EL (cell line): ENCODE data around the gene SKAP1.
A peak's percentile ranks its signal among the peaks of the same experiment; 100 is the strongest.
"Not testable (repeated sequence)": the region's sequence is repeated elsewhere in the genome, so short reads cannot be mapped to it uniquely, and the experiment has no call there.

ENCODE experiments used
- DNase-seq: peaks from one replicate; pipeline ENCODE4 v3.0.0-alpha.2; 2016

Gene SKAP1

DNA sequence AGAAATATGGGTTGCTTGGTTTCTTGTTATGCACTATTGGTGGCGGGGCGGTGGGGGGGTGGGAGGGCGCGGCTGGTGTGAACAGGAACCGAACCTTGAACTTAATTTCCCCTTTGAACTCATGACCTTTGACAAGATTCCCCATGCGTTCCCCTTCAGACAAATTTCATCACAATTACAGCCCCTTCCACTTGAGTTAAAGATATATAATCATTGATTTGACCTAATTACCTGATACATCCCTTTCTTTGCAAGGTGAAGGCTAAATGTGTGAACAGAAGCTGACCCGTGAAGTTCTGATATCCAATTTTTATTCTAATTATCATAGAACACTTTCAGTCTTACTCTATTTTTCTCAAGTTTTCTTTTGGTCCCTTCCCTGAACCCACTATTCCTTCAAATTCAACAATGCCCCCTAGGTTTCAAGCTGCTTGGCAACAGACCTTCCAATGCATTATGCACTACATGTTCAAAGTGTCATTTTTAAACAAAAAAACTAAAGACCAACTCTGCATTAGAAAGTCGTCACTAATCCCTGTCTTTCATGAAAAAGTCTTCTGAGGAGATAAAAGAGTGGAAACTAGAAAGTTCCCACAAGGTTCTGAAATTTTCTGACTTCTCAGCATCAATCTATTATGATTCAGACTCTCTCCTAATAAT is 116.8 kb downstream of the SKAP1 start:
- DNase-seq: no peak

DNA sequence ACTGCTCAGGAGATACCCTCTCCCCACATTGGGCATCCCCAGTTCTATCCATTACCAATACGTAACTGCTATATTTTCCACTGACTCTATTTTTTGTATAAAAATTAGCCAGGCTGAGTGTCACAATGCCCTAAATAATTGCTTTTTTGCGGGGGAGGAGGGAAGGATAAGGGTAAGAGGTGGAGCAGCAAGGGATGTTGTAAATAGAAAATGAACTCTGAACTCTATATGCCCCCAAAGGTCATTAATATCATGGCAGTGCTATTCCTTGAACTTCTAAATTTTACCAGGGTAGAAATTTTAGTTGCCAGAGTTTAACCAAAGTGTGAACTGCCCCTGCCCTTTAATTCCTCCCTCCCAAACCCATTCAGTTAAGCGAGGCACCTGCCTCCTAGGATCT is 118.7 kb downstream of the SKAP1 start:
- no peak for DNase-seq

DNA sequence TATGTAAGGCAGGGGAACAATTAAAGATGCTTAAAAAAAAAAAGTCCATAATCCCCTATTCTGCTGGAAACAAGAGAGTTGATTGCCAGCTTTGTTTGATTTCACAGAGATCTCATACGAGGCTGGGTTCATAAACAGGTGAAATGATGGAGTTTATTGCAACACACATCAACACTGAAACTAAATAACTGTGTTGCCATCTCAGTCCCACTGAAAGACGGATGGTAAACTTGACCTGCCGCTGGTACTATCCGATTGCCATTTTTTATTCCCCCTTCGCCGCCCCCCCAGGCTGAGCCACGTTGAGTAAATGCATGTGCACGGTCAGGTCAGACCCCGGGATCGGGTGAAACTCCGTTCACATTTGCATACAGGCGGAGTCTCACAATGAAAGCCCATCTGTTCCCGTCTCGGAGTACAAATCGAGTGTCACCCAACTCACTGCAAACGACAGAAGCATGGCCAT is 119.2 kb downstream of the SKAP1 start:
- DNase-seq: no peak

DNA sequence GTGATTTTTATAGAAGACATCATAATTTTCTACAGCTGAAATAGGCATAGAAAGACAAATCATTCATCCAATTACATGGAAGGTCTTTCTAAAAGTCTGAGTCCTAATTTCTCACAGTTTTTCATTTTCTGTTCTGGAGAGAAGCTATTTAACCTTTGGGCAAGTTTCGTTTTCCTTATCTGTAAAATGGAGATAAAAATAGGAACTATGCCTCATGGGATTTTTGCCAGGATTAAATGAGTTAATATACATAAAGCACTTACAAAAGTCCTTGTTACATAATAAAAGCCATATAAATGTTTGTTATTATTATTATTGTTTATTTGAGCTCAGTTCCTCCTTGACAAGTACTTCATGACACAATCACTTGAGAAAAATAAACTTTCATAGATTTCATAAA is 121.4 kb downstream of the SKAP1 start:
- DNase-seq: no peak

DNA sequence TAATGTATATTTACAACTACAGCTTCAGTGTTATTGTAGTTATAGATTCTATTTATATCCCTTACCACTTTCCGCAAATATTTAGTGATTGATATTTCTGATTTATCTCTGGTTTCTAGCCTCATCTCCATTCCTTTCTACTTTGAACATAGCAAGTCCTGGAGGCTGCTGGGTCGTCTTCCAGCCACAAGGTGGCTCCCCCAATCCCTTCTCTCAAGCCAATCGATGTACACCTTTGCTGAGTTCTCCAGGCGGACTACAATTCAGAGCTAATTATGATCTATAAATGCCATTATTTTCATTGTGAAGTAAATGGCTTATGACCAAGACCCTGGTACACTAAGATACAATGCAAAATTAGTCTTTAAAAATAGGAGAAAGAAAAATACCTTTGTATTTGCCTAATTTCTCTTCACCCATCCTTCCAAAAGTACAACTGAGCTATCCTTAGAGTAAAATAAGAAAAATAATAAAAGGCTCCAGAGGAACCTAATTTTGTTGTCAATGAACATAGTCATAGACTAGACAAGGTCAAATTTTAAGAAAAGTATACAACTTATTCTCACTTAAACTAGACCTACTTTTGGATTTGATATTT is 122.1 kb downstream of the SKAP1 start:
- peak; percentile 63 for DNase-seq

DNA sequence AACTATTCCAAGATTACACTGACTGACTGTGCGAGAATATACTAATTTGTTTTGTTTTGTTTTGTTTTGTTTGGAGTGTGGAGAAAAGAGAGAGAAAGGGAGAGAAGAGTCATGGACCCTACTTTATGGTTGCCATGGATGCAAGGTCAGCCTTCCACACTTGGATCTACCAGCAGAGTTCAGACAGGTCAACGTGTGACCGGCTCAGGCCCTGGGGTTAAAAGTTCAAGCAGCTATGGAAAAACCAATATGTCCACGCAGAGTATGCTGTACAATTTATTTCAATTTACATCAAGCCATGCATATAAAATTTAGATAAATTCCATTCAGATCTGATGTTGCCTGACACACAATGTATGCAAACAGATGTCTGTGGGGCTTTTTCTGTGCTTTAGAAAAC is 122.8 kb downstream of the SKAP1 start:
- no peak for DNase-seq

DNA sequence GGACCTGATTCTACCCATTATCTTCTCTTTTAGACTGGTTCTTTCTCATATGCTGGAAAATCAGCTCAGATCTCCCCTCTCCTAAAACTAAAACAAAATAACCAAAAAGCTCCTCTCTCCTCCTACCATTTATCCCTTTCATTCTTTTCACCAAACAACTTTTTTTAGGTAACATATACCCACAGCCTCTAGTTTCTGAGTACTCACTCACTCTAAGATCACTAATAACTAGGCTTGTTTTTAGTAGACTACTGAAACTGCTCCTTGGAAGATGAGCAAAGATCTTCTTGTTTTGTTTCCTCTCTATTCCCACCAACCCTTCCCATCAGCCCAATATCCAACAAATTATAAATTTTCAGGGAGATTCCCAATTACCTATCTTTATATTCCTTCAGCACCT is 129.0 kb downstream of the SKAP1 start:
- no peak for DNase-seq

DNA sequence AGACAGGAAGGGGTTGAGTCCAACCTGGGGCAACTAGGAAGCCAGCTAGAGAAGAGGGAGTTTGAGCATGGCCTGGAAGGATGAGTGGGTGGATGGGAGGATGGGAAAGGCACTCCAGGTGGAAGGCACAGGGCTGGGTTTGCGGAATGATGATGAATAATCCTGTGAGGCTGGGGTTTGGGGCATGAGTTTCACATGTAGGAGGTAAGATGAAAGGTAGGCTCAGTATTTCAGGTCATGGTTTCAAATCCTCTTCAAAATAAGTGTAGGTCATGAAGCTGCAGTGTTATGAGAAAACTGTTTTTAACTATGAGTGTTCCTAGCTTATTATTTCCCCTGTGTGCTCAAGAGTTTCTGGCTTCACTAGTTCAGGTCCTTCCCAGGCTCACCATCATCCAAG is 130.3 kb downstream of the SKAP1 start:
- DNase-seq: no peak

DNA sequence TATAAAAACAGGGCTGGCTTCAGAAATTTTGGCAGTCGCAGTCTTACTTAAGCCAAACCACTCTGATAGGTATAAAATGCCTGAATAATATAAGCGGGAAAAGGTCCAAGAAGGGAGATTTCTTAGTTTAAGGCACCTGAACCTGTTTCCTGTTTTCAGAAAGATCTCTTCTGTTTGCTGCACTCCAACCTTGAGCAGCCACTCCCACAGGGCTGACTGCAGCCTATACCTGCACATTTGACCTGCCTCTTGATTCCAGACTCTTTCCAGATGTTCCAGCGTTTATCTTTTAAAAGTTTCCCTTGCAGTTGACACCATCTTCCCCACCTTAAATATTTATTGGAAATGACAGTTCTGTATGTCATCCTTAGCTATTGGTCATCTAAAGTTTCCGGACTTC is 132.2 kb downstream of the SKAP1 start:
- no peak for DNase-seq

DNA sequence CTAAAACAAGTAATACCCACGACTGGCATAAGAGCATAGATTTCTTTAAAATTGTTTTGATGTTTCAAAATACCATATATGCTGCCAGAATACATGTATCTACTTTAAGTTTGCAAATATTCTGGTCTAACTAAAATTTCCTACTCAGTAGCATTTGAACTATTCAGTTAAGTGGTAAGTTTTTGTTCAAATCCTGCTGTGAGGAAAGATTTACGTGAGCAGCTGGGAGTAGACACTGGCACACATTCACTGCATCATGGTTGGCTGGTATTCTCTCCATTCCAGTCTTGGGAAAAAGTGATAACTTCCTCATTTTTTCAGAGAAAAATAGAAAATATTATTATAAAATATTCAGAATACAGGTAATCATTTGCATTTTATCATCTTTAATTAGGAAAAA is 133.6 kb downstream of the SKAP1 start:
- DNase-seq: no peak

DNA sequence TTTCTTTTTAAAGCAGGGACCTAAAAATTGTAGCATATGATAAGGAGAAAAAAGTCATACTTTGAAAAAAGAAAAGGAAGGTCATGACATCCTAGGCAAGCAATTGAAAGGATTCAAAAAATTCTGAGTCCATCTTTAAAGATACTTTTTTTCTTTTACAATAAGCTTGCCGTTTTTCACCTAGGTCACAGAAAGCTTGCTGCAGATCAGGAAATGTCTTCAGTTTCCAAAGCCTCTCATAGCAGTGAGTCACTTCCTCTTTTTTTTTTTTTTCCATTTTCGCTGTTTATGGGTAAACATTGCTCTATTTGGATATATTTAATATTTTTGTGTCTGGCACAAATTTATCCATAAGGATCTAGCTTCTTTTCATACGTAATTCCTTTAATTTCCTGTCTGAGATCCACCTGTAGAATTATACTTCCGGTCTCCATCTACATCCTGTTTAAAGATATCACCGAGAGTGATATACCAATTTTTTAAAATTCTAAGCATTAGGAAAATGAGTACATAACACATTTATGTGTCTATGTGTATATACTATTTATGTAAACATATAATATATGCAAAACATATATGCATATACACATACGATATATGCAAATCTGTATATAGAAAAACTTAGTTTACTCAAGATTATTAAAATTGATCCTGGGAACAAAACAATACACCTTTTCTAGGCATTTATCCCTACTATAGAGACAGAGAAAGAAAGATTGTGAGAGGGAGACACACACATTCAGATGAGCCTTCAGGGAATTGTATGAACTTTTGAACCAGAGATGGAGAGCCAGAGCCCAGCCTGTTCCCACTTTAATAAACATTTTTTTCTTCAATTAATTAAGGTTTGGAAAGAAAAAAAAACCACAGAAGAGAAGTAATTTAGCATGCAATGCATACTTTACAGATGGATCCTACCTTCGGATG is 134.4 kb downstream of the SKAP1 start:
- peak; percentile 18 for DNase-seq

DNA sequence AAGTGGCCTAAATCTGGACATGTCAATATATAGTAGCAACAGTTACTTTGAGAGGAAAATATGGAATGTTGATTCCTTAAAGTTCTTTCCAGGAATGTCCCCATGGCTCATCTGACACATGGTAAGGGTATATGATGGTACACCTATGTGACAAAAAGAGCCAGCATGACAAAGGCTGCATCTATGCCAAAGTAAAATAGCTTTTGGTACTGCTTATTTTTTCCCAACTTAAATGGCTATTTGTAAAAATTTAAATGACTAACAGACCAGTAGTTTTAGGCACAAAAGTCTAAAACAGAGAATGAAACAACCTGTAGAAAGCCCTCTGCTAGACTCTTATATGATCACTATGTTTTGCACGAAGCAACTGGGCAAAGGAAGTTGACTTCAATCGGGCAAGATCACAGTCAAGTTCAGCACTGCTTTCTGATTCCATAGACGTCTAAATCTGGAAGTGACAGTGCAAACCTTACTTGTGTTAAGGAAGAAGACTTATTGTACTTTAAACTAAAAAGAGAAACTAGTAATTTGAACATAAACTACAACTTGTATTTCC is 135.1 kb downstream of the SKAP1 start:
- no peak for DNase-seq

DNA sequence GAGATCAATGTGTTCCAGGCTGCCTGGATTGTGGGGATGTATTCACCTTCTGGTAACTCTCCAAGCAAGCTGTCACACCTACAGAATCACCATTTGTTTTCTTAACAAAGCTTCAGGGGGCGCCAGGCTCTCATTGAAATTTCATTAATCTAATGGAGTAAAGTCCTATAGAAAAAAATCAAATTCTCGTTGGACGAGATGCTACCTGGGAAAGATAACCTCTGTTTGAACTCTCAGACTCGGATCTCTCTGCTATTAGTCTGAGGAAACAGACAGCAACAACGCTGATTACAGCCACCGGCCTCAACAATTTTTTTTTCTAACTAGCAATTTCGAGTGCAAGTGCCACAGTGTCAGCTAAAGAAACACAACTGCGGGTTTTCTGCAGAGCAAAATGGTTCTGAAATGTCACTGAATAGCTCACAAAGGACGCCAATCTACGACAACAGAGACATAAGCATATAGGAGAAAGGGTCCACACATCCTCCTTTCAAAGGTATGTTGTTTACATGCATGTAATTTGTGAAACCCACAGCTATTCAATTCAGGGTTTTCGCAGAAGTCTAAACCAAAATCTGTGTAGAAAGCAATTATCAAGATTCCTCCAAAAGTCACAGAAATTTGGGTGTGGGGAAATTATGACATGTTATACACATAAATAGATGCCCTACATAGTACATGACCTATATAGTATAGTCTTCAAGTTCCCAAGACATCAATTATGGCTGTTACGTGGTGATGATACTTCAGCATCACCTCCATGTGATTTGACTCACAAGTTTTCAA is 135.8 kb downstream of the SKAP1 start:
- no peak for DNase-seq

DNA sequence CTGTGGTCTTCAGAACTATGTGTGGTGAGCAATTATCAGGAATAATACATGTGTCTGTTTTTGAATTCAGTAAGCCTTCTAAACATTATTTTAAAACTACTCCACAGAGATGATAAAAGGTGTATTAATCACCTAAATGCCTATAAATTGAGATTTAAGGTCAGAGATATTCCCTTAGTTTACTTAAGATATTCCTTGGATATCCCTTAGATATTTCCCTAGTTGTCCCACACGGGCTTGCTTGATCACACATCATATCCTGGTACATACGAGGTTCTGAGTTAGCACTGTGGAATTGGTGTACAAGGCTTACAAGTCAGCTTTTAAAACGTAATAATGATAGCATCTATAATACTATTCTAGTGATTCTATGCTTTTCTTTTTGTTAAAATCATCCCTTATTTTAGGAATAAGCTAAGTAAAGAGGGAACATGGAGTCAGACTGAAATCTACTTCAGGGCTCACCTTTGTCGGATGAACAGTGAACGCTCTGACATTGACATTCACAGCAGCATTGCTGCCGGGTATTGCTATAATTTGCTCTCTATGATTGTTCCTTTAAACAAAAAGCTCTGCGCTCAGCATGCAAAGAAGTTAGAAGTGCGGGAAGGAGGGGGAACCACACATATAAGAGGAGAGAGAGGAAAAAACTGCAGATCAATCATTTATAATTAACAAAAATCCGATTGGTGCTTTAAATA is 136.5 kb downstream of the SKAP1 start:
- DNase-seq: no peak

DNA sequence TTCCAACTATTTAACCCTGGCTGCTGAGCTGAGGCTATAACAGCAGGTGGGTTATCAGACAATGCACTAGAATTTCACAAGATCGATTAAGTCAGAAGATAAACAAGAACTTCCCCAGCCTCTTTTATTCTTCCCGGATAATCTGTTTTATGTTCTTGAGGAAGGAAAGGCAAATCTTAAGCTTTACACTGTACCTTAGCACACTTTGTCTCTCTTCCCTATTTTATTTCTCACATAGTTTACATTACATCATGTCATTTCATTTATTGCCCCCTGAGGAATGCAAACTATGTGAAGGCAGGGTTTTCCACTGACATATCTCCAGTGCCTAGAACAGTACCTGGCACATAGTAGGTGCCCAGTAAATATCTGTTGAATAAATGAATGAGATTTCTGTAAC is 139.6 kb downstream of the SKAP1 start:
- no peak for DNase-seq

DNA sequence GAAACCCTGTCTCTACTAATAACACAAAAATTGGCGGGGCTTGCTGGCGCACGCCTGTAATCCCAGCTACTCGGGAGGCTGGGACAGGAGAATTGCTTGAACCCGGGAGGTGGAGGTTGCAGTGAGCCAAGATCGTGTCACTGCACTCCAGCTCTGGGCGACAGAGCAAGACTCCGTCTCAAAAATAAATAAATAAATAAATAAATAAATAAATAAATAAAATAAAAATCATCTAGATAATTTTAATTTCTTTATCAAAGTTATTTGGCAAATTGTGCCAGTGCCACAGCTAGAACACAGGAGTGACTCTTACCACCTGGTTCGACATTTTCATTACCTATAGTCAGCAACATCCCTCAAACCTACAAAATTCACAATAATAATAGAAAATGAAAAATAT is 143.1 kb downstream of the SKAP1 start:
- DNase-seq: not testable (repeated sequence)

DNA sequence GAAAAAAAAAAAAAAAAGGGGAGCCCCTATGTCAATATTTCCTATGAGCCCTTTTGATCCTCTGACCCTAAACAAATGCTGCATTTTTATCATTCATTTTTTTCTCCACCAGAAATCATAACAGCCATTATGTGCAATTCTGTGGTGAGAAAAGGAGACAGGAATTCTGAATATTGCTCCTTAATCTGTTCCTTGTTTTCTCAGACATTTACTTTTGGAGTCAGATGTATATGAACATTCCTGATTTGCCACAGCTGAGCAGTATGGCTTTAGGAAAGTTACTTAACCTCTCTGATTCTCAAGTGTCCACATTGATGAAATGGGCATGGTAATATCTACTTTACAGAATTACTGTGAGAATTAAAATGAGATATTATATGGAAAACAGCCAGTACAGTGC is 144.4 kb downstream of the SKAP1 start:
- DNase-seq: no peak

DNA sequence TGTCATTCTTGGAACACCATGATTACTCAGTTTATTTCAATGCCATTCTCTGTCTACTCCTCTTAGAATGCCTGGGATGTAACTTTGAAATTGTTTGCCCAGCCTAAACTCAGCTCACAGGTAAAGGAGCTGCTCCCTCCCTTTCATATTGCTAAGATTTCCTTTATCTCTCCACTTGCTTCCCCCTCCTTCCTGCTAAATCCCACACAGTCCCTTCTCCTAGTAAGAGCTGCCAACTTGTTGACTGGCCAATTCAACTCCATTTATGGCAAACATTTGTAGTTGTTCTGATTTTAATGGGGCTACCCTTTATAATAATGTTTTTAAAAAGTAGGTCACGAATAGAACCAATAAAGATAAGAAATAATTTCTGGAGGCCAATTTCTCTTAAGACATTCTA is 146.1 kb downstream of the SKAP1 start:
- no peak for DNase-seq

DNA sequence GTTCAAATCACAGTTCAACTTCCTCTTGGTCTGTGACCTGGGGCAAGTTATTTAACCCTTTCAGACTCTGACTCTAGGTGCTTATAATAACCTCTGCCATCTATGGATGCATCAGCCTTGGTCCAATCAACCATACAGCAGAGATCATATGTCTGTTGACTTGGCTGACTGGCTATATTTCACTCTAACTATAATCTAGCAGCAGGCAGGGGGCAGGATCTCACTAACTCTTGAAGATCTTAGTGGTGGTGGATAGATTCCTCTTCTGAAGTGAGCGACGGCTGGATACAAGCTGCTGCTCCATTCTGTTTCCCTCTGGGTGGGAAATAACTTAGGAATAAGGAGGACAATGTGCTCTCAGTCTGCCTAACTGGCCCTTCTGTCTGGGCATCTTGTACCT is 146.6 kb downstream of the SKAP1 start:
- no peak for DNase-seq

DNA sequence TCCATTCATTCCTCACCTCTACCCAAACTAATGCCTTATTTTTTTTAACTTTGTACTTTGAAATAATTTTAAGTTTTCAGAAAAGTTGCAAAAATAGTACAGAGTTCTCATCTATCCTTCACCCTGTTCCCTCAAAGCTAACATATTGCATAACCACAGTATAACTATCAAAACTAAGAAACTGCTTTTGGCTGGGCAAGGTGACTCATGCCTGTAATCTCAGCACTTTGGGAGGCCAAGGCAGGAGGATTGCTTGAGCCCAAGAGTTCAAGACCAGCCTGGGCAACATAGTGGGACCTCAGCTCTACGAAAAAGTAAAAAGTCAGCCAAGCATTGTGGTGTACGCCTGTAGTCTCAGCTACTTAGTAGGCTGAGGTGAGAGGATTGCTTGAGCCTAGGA is 147.7 kb downstream of the SKAP1 start:
- no peak for DNase-seq

DNA sequence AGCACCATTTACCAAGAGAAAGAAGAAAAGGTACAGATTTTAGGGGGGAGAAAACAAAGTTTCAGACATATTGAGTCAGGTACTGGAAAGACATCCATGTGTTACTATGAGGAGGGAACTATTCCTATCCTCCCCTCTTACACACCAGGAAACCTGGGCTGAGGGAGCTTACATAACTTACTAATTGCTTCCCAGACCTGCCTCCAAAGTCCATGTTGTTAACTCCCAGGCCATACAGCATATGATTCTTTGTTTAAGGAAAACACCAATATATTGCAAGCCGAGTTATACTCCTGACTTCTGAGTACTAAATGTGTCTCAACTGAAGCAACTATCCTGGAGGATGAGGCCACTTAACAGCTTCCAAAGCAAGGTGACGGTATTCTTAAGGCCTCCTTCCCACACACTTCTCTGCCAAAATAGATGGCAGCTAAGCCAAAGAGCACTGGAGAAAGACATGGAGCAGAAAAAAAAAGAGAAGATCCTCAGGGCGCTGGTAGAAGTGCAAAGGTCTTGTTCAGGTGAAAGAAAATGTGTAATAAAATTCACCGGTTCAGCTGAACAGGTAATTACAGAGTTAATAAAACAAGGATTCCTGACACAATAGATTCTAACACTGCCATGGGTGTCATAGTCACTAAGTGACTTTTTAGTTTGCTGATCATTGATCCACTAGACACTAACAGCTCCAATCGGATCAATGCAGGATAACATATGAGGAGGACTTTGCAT is 151.1 kb downstream of the SKAP1 start:
- no peak for DNase-seq
